ENCODE data around the gene PDP2.
"Not testable (repeated sequence)": the region's sequence is repeated elsewhere in the genome, so short reads cannot be mapped to it uniquely, and the experiment has no call there.

PDP2 gene

DNA sequence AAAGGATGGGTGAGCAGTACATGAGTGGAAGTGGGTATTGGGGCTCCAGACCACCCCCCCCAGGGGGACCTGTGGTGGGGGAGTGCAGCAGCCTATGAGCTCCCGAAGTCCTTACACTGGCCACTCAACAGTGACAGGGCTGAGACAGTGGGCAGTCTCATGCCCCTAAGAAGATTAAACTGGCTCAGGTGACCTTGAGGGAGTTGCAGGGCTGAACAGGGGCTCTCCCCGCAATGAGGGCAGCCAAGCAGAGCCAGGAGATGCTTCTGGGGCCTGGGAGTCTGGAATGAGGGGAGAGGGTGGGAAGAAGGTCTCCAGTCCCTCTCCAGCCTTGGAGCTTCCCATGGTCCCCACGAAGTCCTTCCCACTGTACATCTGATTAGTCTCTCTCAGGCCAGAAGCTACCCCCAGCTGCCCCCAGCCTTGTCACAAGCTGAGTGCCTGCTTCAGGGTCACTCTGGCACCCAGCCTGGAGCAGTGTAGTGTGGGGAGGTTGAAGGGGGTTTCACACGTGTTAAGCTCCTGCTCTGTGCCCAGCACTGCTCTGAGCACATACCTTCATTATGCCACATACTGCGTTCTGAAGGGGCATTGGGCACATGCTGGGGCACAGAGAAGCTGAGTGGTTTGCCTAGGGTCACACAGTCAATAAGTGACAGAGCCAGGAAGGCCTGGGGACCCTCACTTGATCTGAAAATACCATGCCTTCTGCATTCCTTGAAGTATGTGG is 39.4 kb downstream of the PDP2 start:
- no peak for DNase-seq (ENCODE audit: low spot score)

DNA sequence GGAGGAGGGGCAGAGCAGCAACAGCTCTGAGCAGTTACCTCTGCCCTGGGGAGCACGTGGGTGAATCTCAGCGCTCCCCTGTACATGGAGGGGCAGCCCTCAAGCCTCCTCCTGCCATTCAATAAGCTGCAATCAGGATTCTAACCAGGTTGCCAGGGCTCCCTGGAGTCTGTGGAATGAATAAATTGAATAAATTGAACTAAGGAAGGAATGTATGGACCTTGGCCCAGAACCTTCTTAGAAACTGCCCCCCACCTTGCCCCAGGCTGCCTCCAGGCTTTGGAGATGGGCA is 39.9 kb downstream of the PDP2 start:
- no peak for DNase-seq (ENCODE audit: low spot score)

DNA sequence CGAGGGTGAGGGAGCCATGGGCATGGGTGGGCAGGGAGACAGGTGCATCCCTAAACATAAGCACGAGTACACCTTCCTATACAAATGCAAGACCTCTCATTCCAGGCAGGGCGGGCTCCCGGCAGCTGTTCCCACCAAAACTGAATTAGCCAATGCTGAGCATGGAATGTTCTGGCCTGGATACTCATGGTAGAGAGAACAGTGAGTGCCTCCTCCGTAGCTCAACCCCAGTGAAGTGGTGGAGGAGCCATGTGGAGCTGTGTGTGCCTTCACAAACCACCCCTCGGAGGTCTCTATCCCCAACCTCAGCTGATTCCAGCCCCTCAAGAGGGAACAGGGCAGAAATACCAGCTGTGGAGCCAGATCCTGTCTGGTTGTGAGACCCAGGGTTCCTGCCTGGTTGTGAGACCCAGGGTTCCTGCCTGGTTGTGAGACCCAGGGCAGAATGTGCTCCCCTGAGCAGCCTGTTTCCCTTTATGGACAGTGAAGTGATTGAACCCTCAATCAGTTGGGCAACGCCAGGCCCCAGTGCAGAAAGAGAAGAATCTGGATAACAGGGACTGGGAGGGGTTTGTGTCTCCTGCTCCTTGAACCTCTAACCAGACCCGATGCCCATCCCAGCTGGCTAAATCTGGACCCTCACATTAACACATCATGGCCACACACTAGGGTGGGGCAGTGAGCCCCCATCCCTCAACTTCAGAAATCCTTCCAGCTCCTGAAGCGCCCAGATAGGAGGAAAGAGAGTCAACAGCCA is 40.8 kb downstream of the PDP2 start:
- no peak for DNase-seq (ENCODE audit: low spot score)

DNA sequence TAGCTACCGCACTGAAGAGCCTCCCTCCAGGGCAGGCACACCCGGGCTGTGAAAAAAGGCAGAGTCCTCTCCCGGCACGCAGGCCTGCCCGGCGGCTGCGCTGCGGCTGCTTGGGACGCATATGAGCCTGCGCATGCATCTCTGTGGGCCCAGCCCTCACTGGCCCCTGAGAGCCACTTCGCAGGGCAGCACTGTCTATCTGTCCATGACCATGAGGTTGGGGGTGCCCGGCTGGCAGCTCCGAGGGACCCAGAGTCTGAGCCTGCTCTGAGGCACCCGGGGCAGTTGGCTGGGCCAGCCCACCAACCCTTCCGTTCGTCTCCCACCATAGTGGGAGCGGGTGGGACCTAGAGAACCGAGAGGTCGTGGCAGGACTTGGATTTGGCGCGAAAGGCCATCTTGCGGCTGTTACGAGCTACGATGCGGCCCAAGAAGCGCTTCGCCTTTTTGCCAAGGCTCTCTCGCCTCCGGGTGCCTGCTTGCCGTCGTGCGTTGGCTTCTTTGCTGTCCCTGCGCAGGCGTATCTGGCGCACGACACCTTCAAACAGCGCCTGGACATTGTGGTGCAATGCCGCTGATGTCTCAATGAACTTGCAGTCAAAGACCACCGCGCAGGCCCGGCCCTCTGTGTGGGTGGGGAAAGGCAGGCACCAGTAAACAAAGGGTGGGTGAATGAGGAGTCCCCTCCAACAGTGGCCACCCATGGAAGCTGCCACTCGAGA is 41.6 kb downstream of the PDP2 start:
- DNase-seq (ENCODE audit: low spot score): no peak

DNA sequence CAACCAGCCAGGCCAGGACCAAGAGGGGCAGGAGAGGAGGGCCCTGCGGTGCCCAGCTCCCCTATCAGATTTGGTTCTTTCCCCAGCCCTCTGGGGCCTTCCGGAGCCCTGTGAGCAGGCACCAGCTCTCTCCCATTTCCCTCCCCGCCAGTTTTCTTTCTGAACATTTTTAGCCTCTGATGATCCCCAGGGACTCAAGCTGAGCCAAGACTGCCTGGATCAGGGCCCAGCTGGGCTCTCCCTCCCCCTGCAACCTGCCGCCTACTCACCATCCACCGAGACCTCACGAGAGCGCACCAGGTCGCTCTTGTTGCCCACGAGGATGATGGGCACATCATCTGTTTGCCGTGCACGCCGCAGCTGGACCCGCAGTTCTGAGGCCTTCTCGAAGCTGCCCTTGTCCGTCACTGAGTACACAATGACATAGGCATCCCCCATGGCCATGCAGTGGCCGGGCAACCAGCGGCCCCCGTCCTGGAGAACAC is 43.0 kb downstream of the PDP2 start:
- DNase-seq (ENCODE audit: low spot score): peak; percentile 40

DNA sequence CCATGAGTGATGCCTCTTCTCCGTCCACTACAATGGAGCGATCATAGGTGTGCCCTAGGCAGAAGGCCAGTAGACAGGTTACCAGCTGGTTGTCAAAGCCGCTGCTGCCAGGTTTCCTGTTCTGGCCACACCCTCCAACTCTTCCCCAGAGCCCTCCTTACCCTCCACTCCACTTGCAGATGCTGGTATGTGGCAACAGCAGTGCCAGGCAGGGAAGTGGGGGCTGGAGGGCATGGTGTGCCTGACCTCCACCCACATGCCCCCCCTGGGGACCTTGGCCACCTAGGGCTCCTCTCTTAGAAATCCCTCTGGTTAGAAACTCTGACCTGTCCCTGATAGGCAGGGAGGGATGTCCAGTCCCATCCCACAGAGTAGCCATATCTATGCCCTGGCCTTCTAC is 43.6 kb downstream of the PDP2 start:
- no peak for DNase-seq (ENCODE audit: low spot score)

DNA sequence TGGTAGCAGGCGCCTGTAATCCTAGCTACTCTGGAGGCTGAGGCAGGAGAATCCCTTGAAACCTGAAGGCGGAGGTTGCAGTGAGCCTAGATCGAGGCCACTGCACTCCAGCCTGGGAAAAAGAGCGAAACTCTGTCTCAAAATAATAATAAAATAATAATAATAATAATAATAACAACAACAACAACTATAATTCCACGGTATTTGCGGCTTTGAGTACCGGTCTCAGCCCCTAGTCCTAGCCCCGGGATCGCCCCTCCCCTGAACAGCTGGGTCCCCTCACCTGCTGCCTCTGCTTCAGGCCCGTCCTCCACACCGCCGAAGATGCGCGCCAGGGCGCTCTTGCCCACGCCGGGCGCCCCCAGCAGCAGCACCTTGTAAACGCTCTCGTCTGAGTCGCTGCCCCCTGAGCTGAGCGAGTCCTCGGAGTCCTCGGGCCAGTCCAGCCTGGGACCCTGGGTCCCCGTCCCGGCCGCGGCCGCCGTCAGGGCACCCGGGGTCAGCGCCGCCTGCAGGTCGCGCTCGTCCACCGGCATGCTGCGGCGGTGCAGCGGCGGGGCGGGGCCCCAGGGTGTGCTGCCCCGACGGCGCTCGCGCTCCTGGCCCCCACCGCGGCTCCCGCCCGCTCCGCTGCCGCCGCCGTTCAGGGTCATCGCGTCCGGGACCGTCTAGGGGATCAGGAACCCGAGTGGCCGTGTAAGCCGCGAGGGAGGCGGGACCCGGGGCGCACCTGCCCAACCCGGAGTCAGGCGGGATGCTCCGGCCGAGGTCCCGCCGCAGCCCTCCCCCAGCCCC is 44.4 kb downstream of the PDP2 start:
- DNase-seq (ENCODE audit: low spot score): no peak

DNA sequence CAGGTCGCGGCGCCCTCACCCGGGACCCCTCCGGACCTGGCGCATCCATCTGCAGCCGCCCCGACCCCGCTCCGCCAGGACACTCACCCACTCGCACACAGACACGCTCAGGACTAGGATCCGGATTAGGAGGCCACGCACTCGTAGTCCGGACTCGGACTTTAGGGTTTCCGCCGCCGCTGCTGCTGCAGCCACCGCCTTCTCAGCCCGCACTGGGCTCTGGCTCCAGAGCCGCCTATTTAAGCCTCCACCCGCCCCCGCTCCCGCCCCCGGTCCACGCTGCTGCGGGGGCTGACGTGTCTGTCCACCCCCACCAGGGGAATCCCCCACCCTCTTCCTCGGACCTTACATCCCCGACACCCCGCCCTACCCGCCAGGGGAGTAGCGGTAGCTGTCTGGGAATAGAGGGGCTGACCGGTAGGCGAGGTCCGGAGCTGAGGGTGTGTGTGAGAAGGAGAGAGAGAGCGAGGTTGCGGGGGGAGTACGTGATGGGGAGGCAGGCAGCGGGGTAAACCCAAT is 45.1 kb downstream of the PDP2 start, which contains the start of gene RRAD:
Gene RRAD, minus strand, starts transcription at position 214 of the 519 bp plus-strand sequence. CDS start 356 bp downstream, outside the sequence.
- DNase-seq (ENCODE audit: low spot score): no peak

DNA sequence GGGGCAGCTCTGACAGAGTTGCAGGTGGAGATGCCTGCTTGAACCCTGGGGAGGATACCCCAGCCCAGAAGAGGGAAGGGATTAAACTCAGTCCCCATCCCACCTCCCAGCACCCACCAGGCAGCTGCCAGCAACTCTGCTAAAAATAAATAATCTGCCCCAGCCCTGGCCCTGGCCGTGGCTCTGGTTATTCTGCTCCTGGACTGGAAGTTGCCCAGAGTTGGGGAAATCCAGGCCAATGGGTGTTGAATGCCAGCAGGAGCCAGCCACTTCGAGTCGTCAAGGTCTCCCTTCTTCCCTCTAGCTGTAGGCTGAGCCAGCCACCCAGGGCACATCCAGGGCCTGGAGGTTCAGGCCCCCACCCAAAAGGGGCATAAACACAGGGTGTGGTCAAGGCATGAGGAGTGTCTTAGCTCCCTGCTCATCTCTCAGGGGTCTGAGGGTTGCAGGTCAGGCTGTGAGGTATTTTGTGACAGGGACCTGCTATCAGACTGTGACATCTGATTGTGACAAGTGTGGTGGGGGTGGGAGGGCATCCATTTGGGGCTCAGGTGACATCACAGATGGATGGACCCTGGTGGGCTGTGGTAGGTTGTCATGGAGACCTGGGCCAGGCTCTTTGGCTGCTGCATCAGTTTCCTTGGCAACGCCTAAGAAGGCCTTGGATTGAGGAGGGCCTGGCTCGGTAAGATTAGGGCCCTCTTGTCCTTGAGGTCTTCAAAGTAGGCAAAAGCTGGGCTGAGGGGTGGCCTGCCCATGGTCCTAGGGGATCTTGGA is 46.0 kb downstream of the PDP2 start:
- peak; percentile 55 for DNase-seq (ENCODE audit: low spot score)

DNA sequence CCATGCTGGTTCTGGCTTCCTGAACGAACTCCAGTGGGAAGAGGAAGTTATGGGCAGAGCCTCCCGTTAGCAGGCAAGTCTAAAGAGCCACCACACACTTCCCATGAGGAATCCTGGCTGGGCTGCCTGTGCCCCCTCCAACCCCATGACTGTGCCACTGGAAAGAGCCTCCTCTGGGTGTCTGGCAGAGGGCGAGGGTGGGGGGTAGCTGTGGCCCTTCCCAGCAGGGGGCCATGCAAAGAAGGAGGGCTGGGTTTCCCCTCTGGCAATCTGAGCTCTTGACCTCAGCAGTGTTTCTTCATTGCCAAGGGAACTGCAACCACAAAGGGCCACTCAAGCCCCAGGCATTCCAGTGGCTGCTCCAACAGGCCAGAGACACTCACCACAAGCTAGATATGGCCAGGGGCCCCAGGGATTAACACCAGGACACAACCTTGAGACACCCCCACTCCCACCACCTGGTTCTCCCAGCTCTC is 46.7 kb downstream of the PDP2 start:
- DNase-seq (ENCODE audit: low spot score): no peak

DNA sequence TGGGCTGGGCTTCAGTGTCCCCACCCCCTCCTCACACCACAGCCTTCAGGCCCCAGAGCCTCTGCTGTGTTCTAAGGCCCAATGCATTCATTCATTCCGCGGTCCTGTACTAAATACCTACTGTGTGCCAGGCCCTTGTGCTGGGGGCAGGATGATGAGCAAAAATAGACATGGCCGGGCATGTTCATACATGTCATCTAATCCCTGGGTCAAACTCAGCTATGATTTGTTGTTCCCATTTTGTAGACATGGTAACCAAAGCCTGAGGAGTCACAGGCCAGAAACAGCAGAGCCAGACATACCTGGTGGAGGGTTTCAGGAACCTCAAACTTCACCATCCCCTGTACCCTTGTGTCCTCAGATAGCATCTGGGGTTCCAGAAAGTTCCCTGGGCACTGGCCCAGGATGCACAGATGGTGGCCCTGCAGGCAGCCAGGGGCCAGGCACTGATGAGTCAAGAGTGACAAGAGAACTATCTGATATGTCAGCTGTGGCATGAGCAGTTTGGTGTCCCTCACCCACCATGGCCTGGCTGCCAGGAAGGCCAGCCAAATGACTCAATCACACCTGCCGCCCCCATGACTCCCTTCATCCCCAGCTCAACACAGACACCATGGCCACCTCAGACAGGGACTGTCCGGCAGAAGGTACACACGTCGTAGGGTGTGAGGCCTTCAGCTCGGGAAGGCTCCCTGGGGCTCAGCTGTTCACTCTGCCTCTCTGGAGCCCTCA is 47.8 kb downstream of the PDP2 start:
- DNase-seq (ENCODE audit: low spot score): no peak

DNA sequence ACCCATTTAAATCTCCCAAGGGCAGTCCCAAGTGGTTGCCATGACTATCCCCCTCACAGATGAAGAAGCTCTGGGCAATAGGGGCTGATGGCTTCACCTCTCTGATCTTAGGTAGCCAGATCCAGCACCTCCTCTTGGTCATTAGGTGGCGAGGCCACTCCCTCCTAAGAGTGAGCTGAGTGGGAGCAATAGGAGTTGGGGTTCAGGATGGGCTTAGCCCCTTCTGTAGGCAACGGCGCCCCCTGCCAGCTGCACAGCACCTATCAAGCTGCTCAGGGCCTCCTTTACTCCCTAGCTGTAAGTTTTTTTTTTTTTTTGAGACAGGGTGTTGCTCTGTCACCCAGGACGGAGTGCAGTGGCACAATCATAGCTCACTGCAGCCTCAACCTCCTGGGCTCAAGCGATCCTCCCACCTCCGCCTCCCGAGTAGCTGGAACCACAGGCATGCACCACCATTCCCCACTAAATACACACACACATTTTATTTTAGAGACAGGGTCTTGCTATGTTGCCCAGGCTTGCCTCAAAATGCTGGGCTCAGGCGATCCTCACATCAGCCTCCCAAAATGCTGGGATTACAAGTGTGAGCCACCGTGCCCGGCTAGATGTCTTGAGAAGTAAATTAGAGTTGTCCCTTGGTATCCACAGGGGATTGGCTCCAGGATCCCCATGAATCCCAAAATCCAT is 48.5 kb downstream of the PDP2 start:
- DNase-seq (ENCODE audit: low spot score): no peak

DNA sequence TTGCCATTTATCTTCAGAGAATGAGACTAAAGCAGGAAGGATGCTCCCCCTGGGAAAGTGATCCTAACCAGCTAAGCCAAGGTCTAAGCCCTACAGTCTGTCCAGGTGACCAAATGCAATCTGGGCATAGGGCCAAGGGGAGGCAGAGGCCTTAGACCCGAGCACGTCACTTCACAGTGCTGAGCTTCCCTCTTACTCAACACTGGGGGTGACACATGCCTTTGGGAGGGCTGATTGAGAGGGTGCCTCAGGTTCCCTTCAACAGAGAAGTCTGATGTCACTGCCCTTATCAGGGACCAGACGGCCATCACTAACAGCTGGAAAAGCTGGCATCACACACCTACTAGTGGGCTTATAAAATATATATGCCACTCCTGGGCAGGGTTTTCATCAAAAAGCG is 49.9 kb downstream of the PDP2 start:
- no peak for DNase-seq (ENCODE audit: low spot score)

DNA sequence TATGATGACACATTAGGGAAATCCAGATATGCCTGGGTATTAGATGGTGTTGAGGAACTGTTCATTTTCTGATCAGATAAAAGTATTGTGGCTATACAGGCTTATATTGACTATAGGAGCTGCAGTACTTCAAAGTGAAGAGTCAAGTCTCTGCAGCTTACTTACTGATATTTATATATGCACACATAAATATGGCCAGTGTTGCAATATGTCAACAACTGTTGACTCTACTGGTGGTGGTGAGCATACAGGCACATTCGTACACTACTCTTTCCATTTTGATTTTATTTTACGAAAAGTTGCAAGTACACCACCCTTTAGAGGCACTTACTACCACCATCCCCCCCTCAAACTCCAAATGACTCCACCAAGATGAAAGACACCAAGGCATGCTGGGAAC is 51.4 kb downstream of the PDP2 start:
- no peak for DNase-seq (ENCODE audit: low spot score)

DNA sequence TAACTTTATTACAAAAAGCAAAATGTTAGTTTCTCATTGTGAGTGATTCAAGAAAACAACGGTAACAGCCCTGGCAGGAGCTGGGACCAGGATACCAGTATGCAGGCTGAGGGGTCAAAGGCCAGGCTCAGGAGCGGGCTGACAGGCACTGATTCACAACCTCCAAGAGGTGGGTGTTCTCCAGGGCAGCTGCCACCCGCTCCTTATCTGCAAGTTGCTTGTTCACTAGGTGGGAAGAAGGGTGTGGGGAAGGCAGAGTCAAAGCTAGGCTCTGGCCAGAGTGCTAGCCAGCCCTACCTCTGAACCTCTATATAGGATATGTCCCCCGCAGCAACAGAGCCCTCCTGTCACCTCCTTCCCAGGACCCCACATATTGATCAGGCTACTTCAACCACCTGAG is 51.8 kb downstream of the PDP2 start:
- no peak for DNase-seq (ENCODE audit: low spot score)

DNA sequence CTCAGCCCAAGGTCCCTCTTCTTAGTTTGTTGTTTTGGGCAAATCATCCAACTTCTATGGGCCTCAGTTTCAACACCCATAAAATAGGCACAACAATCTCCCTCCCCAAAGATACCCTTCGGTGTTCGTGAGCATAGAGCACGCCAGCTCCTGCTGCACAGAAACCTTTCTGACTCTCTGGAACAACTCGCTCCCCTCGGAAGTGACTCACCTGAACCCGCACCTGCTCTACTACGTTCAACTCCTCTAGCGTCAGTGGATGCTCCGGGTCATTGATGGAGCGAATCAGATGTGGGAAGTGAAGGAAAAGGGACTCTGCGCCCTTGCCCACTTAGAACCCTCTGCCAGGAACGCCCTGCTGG is 53.4 kb downstream of the PDP2 start:
- no peak for DNase-seq (ENCODE audit: low spot score)

DNA sequence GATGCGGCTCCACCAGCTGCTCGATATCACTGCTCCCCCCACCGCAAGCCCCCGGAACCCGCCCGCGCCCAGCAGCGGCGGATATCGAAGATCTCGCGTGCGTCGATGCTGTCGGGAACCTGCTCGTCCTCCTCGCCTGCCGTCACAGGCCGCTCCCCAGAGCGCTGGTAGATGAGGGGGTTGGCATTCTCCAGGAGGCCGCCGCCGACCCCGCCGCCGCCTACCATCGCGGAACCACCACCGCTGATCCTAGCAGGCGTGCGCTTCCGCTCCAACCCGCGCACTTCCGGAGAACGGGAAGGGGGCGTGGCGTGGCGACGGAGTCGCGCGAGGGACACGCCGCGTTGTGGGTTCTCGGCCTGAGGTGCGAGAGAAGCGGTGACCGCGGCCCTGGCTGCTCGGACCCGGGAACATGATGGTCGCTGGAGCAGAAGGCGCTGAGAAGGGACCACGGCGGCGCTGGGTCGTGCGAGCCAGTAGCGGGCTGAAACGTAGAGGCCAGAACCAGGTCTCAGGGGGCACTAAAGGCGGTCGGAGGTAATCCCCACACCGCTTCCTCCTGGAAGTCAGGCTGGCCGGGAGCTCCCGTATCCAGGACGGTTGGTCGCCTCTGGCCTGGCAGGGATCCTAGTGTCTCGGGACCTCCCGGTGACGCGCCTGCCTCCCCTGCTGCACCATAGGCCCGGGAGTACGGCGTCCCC is 54.0 kb downstream of the PDP2 start, which contains the start of gene CIAO2B:
Gene CIAO2B, minus strand, starts transcription at position 265 of the 701 bp plus-strand sequence. Its CDS starts 38 bp downstream, at position 227.
- DNase-seq (ENCODE audit: low spot score): peak; percentile 89

DNA sequence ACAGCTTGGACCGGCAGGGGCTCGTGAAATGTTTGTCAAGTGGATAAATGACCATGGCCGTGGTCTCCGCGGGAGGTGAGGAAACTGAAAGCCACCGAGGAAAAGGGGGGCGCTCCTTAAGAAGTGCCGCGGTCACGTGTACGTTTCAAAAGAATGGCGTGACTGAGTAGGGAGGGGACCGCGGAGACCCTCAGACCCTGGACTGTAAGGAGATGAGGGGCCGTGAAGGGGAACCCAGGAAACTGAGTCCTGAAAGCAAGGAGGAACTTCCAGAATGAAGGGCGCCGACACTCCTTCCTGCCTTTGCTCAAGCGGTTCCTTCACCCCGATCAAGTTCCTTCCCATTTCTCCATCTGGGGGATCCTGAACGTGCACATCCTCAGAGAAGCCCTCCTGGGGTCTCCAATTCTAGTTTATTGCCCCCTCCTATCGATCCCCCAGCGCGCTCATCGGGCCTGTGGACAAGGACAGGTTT is 54.6 kb downstream of the PDP2 start:
- DNase-seq (ENCODE audit: low spot score): not testable (repeated sequence)

Measured in Ammon's horn (tissue), 1 donor.